CD14-positive monocyte (primary cell): ENCODE data around the gene MAP3K1. TPM values are rescaled to one million over a fixed set of nuclear protein-coding genes. Genes with fewer than 3 reads are reported as not detected.

Experiments used
- DNase-seq, 3 donors: peaks; one replicate each; pipeline ENCODE4 v3.0.0-alpha.2; 2011 to 2022
- H2AFZ ChIP-seq: 2 replicates; pipeline ENCODE4 v1.6.0; 2012; ENCODE audit warnings: mild to moderate bottlenecking, low read depth, low read length, inconsistent platforms; ENCODE audit not compliant: insufficient read depth, poor library complexity, severe bottlenecking
- H3K27ac ChIP-seq, 2 donors: 1 replicate in 1 of 2; 2 replicates in 1 of 2; pipeline ENCODE4 v1.5.1; 2012 to 2013; ENCODE audit warnings: low read length in 2 of 2, control low read depth in 1 of 2, inconsistent platforms in 1 of 2, low read depth in 1 of 2, mild to moderate bottlenecking in 1 of 2
- H3K27me3 ChIP-seq, 2 donors: one replicate each; pipeline versions ENCODE4 v1.6.0 to v1.6.1; 2011 to 2013; ENCODE audit warnings: low read length in 2 of 2; ENCODE audit not compliant: control insufficient read depth in 2 of 2, insufficient read depth in 2 of 2
- H3K36me3 ChIP-seq, 2 donors: replicated peaks in 1 of 2; 1 replicate in 1 of 2; 2 replicates in 1 of 2; pipeline versions ENCODE4 v1.5.1 to v1.6.1; 2012 to 2013; ENCODE audit warnings: low read length in 2 of 2, control low read depth in 1 of 2, inconsistent platforms in 1 of 2, mild to moderate bottlenecking in 1 of 2; ENCODE audit not compliant: insufficient read depth in 2 of 2, control insufficient read depth in 1 of 2
- H3K4me1 ChIP-seq, 2 donors: 1 replicate in 1 of 2; 2 replicates in 1 of 2; pipeline versions ENCODE4 v1.5.1 to v1.6.1; 2012 to 2013; ENCODE audit warnings: low read length in 2 of 2, control low read depth in 1 of 2, inconsistent platforms in 1 of 2, mild to moderate bottlenecking in 1 of 2, moderate library complexity in 1 of 2; ENCODE audit not compliant: insufficient read depth in 2 of 2, control insufficient read depth in 1 of 2
- H3K4me2 ChIP-seq: replicated peaks from 2 replicates; pipeline ENCODE3; 2012; ENCODE audit warnings: low read length, moderate library complexity, mild to moderate bottlenecking; ENCODE audit not compliant: poor library complexity, severe bottlenecking; ENCODE audit errors: extremely low read depth
- H3K4me3 ChIP-seq, 3 experiments: fragments of 200-600 bp in 1 of 3; sonication (generic) in 1 of 3; replicated peaks in 1 of 3; 1 replicate in 2 of 3; 2 replicates in 1 of 3; pipeline ENCODE4 v1.5.1; 2011 to 2013; ENCODE audit warnings: low read length in 3 of 3, mild to moderate bottlenecking in 3 of 3, control low read depth in 2 of 3, low read depth in 2 of 3, inconsistent platforms in 1 of 3, moderate library complexity in 1 of 3
- H3K79me2 ChIP-seq: 2 replicates; pipeline ENCODE4 v1.6.0; 2012; ENCODE audit warnings: mild to moderate bottlenecking, control low read depth, inconsistent platforms, low read length, moderate library complexity; ENCODE audit not compliant: insufficient read depth
- H3K9ac ChIP-seq: 2 replicates; pipeline ENCODE4 v1.6.0; 2017; ENCODE audit warnings: low read length, mild to moderate bottlenecking; ENCODE audit not compliant: insufficient read depth, poor library complexity, severe bottlenecking
- H3K9me3 ChIP-seq, 2 donors: replicated peaks in 1 of 2; 1 replicate in 1 of 2; 2 replicates in 1 of 2; pipeline versions ENCODE4 v1.5.1 to v1.6.1; 2012 to 2013; ENCODE audit warnings: low read length in 2 of 2, control low read depth in 1 of 2; ENCODE audit not compliant: control insufficient read depth in 1 of 2, insufficient read depth in 1 of 2
- H4K20me1 ChIP-seq: 2 replicates; pipeline ENCODE4 v1.6.0; 2012; ENCODE audit warnings: mild to moderate bottlenecking, low read length, control low read depth, moderate library complexity; ENCODE audit not compliant: insufficient read depth
- H3K27ac Mint-ChIP-seq, 7 donors: one replicate each; pipeline ENCODE4 v1.8.0; 2020; ENCODE audit warnings: mild to moderate bottlenecking in 7 of 7, mixed read lengths in 7 of 7, moderate library complexity in 6 of 7, inconsistent platforms in 2 of 7
- H3K27me3 Mint-ChIP-seq, 3 donors: one replicate each; pipeline ENCODE4 v1.8.0; 2021 to 2022; ENCODE audit warnings: low read depth in 3 of 3, mild to moderate bottlenecking in 3 of 3, mixed read lengths in 3 of 3, moderate library complexity in 3 of 3, inconsistent platforms in 1 of 3
- H3K36me3 Mint-ChIP-seq, 2 donors: one replicate each; pipeline ENCODE4 v1.8.0; 2020; ENCODE audit warnings: mixed read lengths in 2 of 2, inconsistent platforms in 1 of 2, mild to moderate bottlenecking in 1 of 2
- H3K4me1 Mint-ChIP-seq: one replicate; pipeline ENCODE4 v1.8.0; 2020; ENCODE audit warnings: mild to moderate bottlenecking, mixed read lengths
- H3K4me3 Mint-ChIP-seq, 2 donors: one replicate each; pipeline ENCODE4 v1.8.0; 2020; ENCODE audit warnings: mild to moderate bottlenecking in 2 of 2, mixed read lengths in 2 of 2, moderate library complexity in 1 of 2
- H3K9me3 Mint-ChIP-seq, 7 donors: one replicate each; pipeline ENCODE4 v1.8.0; 2020 to 2022; ENCODE audit warnings: mixed read lengths in 7 of 7, mild to moderate bottlenecking in 6 of 7, moderate library complexity in 6 of 7, inconsistent platforms in 2 of 7
- CTCF ChIP-seq: fragments of 200-600 bp; IDR thresholded peaks from one replicate; pipeline ENCODE4 v1.8.0; 2022; ENCODE audit warnings: antibody characterized with exemption, mild to moderate bottlenecking
- WGBS: methylation state at CpG from one replicate; pipeline ENCODE4 v1.1.5; 2013; ENCODE audit warnings: missing lambda C conversion rate; ENCODE audit not compliant: insufficient coverage; 5-methylcytosine and 5-hydroxymethylcytosine counted together
- intact Hi-C, 2 donors: fragments of 100-400 bp; cut with micrococcal nuclease; formaldehyde crosslinking; loops; one replicate each; pipeline versions ENCODE4 v1.15.0 to v1.15.1; 2023
- polyA plus RNA-seq, 3 donors: library from polyadenylated mRNA; depleted of rRNA in 1 of 3; unstranded in 2 of 3; stranded (reverse) in 1 of 3; fragments of 300-500 nt in 2 of 3; fragments of >200 nt in 1 of 3; fragmentation: Illumina TruSeq in 2 of 3; gene quantifications; 1 replicate in 2 of 3; 2 replicates in 1 of 3; pipeline ENCODE4 v1.2.3, GENCODE V29; 2012 to 2021

MAP3K1 gene
- polyA plus RNA-seq, 3 donors, result 44.7 to 62.1 (median 45.6) TPM

GRCh38 chr5:56853698-56854097 is 38.3 kb downstream of the MAP3K1 start:
- peak overlapping the region; percentile 11 to 34 for H3K4me3 Mint-ChIP-seq
- H3K36me3 Mint-ChIP-seq, result peaks cover 18 to 24% of the 10 kb centered on the region in 2 donors
- H3K9ac ChIP-seq, result no peak overlapping the region
- no peaks in the 10 kb centered on the region for H3K27me3 Mint-ChIP-seq
- no peak for TF ChIP-seq CTCF
- H3K27ac ChIP-seq, result peak overlapping the region in 1 of 2 donors; percentile 72
- no peak for DNase-seq
- H3K9me3 Mint-ChIP-seq, result peaks cover 0 to 3% (median 0%) of the 10 kb centered on the region in 7 donors
- peaks cover 100% of the 10 kb centered on the region for H3K79me2 ChIP-seq
- WGBS, result 22% methylated on average over 2 of the region's 4 CpGs
- peaks cover 71% of the 10 kb centered on the region for H3K4me1 Mint-ChIP-seq
- H3K27ac Mint-ChIP-seq, result peak overlapping the region; percentile 17 to 88 (median 77)
- peaks cover 100% of the 10 kb centered on the region for H4K20me1 ChIP-seq
- peaks cover 15 to 20% of the 10 kb centered on the region in 2 donors for H3K36me3 ChIP-seq
- intact Hi-C loops, result no loop called here
- no peaks in the 10 kb centered on the region for H3K27me3 ChIP-seq
- H2AFZ ChIP-seq, result no peak overlapping the region
- peak overlapping the region; percentile 16 for H3K4me2 ChIP-seq
- H3K4me1 ChIP-seq, result peaks cover 61 to 77% of the 10 kb centered on the region in 2 donors
- H3K4me3 ChIP-seq, result no peak overlapping the region
- no peaks in the 10 kb centered on the region for H3K9me3 ChIP-seq

- no peaks in the 10 kb centered on the region for H3K27me3 Mint-ChIP-seq
- Histone ChIP-seq H3K79me2 (peaks cover 100% of the 10 kb centered on the region), H3K4me2 (peak overlapping the region; percentile 10), H3K4me3 (no peak overlapping the region), H3K27me3 (no peaks in the 10 kb centered on the region), H3K9me3 (no peaks in the 10 kb centered on the region), H4K20me1 (peaks cover 100% of the 10 kb centered on the region), H3K36me3 (peaks cover 27 to 33% of the 10 kb centered on the region in 2 donors), H3K27ac (peak overlapping the region in 1 of 2 donors; percentile 57), H3K9ac (no peak overlapping the region), H2AFZ (no peak overlapping the region), H3K4me1 (peaks cover 52 to 64% of the 10 kb centered on the region in 2 donors)
- intact Hi-C loops, result no loop called here
- no peak for TF ChIP-seq CTCF
- H3K36me3 Mint-ChIP-seq, result peaks cover 26 to 31% of the 10 kb centered on the region in 2 donors
- peaks cover 59% of the 10 kb centered on the region for H3K4me1 Mint-ChIP-seq
- DNase-seq, result no peak
- peak overlapping the region; percentile 20 to 70 (median 51) for H3K27ac Mint-ChIP-seq
- no peak overlapping the region for H3K4me3 Mint-ChIP-seq
- H3K9me3 Mint-ChIP-seq, result peaks cover 0 to 3% (median 0%) of the 10 kb centered on the region in 7 donors
- WGBS, result no CpG with 5 or more reads among the region's 1 CpG
These were observed 39.6 kb downstream of the MAP3K1 start for GRCh38 chr5:56854920-56855319.
